ENCODE data around the gene ARRB2. TPM values are rescaled to one million over a fixed set of nuclear protein-coding genes. Genes with fewer than 3 reads are reported as not detected.

The ARRB2 gene
- total RNA-seq, 1 donor from 2014 or later, result 28.1 TPM

DNA sequence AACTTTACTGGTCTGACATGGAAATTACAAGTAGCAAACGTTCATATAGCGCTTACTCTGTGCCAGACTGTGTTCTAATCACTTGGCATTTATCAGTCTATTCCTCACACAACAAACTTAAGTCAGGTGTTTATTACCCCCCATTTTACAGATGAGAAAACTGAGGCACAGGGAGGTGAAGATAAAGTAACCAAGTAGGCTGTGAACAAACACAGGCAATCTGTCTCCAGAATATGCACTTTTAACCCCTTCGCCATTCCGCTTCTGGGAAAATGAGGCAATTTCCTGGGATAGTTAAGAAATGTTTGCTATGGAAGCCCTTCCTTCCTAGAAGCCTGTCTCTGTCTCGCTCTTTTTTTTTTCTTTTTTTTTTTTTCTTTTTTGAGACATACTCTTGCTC, 41.5 kb downstream of the ARRB2 start:
- Histone ChIP-seq H3K36me3 (no peaks in the 10 kb centered on the region), H3K9me3 (replicated peaks) (no peaks in the 10 kb centered on the region), H3K27ac (replicated peaks) (no peak overlapping the region), H3K4me3 (no peak overlapping the region), H3K4me1 (peaks cover 11% of the 10 kb centered on the region), H3K27me3 (ENCODE audit: low read depth) (peaks cover 62% of the 10 kb centered on the region)
- TF ChIP-seq, protein P1, sequence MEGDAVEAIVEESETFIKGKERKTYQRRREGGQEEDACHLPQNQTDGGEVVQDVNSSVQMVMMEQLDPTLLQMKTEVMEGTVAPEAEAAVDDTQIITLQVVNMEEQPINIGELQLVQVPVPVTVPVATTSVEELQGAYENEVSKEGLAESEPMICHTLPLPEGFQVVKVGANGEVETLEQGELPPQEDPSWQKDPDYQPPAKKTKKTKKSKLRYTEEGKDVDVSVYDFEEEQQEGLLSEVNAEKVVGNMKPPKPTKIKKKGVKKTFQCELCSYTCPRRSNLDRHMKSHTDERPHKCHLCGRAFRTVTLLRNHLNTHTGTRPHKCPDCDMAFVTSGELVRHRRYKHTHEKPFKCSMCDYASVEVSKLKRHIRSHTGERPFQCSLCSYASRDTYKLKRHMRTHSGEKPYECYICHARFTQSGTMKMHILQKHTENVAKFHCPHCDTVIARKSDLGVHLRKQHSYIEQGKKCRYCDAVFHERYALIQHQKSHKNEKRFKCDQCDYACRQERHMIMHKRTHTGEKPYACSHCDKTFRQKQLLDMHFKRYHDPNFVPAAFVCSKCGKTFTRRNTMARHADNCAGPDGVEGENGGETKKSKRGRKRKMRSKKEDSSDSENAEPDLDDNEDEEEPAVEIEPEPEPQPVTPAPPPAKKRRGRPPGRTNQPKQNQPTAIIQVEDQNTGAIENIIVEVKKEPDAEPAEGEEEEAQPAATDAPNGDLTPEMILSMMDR (IDR thresholded peaks at IDR 0.05; ENCODE audit: borderline replicate concordance), result no peak
- no peak for DNase-seq
- intact Hi-C loops (cut with micrococcal nuclease), result no loop called here

DNA sequence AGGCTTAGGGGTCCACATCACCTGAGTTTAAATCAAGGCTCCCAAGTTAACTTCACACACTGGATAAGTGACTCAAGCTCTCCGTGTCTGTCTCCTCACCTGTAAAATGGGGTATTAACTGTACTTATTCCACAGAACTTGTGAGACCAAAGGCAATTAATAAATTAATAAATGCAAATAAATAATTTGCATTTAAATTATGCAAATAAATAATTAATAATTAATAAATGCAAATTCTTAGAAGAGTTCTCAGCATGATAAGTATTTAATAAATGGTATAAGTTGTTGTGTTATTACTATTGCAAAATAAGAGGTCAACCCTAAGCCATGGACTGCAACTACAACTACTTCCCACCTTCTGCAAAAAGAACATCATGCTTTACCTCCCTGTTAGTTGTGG, 43.0 kb downstream of the ARRB2 start:
- DNase-seq, result no peak
- peaks cover 70% of the 10 kb centered on the region for H3K27me3 ChIP-seq (ENCODE audit: low read depth)
- TF ChIP-seq, protein P1 (IDR thresholded peaks at IDR 0.05; ENCODE audit: borderline replicate concordance), result no peak
- H3K4me1 ChIP-seq, result peaks cover 2% of the 10 kb centered on the region
- no peak overlapping the region for H3K27ac ChIP-seq (replicated peaks)
- H3K36me3 ChIP-seq, result no peaks in the 10 kb centered on the region
- intact Hi-C loops (cut with micrococcal nuclease), result no loop called here
- no peak overlapping the region for H3K4me3 ChIP-seq
- H3K9me3 ChIP-seq (replicated peaks), result no peaks in the 10 kb centered on the region

DNA sequence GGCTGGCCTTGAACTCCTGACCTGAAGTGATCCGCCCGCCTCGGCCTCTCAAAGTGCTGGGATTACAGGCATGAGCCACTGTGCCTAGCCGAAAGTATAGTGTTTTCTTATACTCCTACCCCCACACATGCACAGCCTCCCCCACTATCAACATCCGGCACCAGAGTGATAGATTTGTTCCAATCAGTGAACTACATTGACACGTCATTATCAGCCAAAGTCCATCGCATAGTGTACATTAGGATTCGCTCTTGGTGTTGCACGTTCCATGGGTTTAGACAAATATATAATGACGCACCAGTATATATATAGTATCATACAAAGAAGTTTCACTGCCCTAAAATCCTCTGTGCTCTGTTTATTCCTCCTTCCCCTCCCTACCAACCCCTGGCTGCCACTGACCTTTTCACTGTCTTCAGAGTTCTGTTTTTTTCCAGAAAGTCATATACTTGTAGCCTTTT, 49.4 kb downstream of the ARRB2 start:
- no peak overlapping the region for H3K4me3 ChIP-seq
- peaks cover 50% of the 10 kb centered on the region for H3K27me3 ChIP-seq (ENCODE audit: low read depth)
- no peaks in the 10 kb centered on the region for H3K9me3 ChIP-seq (replicated peaks)
- H3K27ac ChIP-seq (replicated peaks), result no peak overlapping the region
- TF ChIP-seq, protein P1 (IDR thresholded peaks at IDR 0.05; ENCODE audit: borderline replicate concordance), result no peak
- H3K36me3 ChIP-seq, result no peaks in the 10 kb centered on the region
- intact Hi-C loops (cut with micrococcal nuclease), result no loop called here
- no peaks in the 10 kb centered on the region for H3K4me1 ChIP-seq
- DNase-seq, result no peak

DNA sequence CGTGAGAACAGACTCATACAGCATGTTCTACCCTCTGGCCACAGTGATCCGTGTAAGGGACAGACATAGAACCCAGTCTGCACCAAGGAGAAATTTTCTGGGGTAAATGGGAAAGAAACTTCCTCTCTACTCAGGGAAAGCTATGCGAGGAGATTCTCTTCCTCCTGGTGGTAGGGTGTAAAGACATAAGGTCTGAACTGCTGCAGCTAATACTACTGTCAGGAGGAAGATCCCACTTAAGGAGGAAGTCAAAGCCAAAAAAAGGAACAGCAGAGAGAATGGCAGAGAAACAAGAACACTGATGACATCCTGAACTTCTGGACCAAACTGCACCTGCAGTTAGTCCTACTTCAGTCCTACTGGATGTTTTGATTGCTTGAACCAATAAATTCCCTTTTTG, 54.2 kb downstream of the ARRB2 start:
- intact Hi-C loops (cut with micrococcal nuclease), result no loop called here
- DNase-seq, result no peak
- H3K36me3 ChIP-seq, result no peaks in the 10 kb centered on the region
- no peaks in the 10 kb centered on the region for H3K4me1 ChIP-seq
- peaks cover 25% of the 10 kb centered on the region for H3K27me3 ChIP-seq (ENCODE audit: low read depth)
- H3K4me3 ChIP-seq, result no peak overlapping the region
- H3K9me3 ChIP-seq (replicated peaks), result no peaks in the 10 kb centered on the region
- no peak overlapping the region for H3K27ac ChIP-seq (replicated peaks)
- TF ChIP-seq, protein P1 (IDR thresholded peaks at IDR 0.05; ENCODE audit: borderline replicate concordance), result no peak

DNA sequence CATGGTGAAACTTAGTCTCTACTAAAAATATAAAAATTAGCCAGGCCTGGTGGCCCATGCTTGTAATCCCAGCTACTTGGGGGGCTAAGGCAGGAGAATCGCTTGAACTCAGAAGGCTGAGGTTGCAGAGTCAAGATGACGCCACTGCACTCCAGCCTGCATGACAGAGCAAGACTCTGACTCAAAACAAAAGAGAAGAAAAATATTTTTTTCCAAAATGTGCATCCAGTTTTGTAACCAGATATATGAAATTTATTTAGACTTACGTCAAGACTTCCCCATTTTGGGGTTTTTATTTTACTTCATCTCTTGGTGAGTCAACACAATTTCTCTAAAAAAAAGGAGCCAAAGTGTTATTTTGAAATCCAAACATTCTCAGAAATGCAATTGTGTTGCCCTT, 55.8 kb downstream of the ARRB2 start:
- H3K27ac ChIP-seq (replicated peaks), result peak overlapping the region; percentile 44
- no peaks in the 10 kb centered on the region for H3K9me3 ChIP-seq (replicated peaks)
- no peak for DNase-seq
- H3K36me3 ChIP-seq, result no peaks in the 10 kb centered on the region
- H3K4me3 ChIP-seq, result no peak overlapping the region
- H3K27me3 ChIP-seq (ENCODE audit: low read depth), result peaks cover 14% of the 10 kb centered on the region
- no peaks in the 10 kb centered on the region for H3K4me1 ChIP-seq
- TF ChIP-seq, protein P1 (IDR thresholded peaks at IDR 0.05; ENCODE audit: borderline replicate concordance), result no peak
- intact Hi-C loops (cut with micrococcal nuclease), result no loop called here

DNA sequence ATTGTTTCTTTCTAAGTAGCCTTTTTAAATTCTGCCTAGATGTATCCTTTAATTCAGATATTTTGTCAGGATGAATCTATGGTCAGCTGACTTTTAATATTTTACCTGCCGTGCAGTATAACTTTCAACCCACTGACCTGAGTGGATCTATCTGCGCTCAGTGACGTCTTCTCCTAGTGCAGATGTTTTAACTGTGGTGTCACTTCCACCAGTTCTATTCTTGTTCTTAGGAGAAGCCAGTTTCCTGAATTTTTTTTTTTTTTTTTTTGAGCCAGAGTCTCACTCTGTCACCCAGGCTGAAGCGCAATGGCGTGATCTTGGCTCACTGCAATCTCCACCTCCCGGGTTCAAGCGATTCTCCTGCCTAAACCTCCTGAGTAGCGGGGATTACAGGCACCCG, 56.3 kb downstream of the ARRB2 start:
- Histone ChIP-seq H3K4me3 (no peak overlapping the region), H3K36me3 (no peaks in the 10 kb centered on the region), H3K9me3 (replicated peaks) (no peaks in the 10 kb centered on the region), H3K27me3 (ENCODE audit: low read depth) (peaks cover 14% of the 10 kb centered on the region), H3K27ac (replicated peaks) (peak overlapping the region; percentile 44), H3K4me1 (no peaks in the 10 kb centered on the region)
- intact Hi-C loops (cut with micrococcal nuclease), result no loop called here
- TF ChIP-seq, protein P1 (IDR thresholded peaks at IDR 0.05; ENCODE audit: borderline replicate concordance), result no peak
- DNase-seq, result no peak
